Spleen (tissue), 7 donors: ENCODE measurements around the gene STX16.

Experiments used
- CTCF ChIP-seq, 11 experiments: fragments of 200-600 bp in 7 of 11; fragments of 450-650 bp in 4 of 11; sonication (generic) in 4 of 11; IDR thresholded peaks in 8 of 11; conservative IDR thresholded peaks in 3 of 11; 1 replicate in 7 of 11; 2 replicates in 4 of 11; pipeline versions ENCODE4 v1.4.0 to v1.8.0; 2016 to 2021; ENCODE audit warnings: antibody characterized with exemption in 11 of 11, inconsistent platforms in 4 of 11, mild to moderate bottlenecking in 1 of 11
- POLR2A ChIP-seq, 3 donors: fragments of 450-650 bp; IDR thresholded peaks; one replicate each; pipeline ENCODE4 v1.5.1; 2017; ENCODE audit warnings: antibody characterized with exemption in 3 of 3, mild to moderate bottlenecking in 1 of 3
- POLR2AphosphoS5 ChIP-seq, 3 donors: sonication (generic); formaldehyde crosslinking; IDR thresholded peaks; one replicate each; pipeline ENCODE4 v1.5.1; 2017; ENCODE audit warnings: antibody characterized with exemption in 3 of 3
- donor health status: DM: no; HTN: no; CAD: no; lungs with moderate emphysema.
- donor health status: DM: no; HTN: no; CAD: no.
- donor health status: DM: no; HTN: no; CAD: no.

DNA sequence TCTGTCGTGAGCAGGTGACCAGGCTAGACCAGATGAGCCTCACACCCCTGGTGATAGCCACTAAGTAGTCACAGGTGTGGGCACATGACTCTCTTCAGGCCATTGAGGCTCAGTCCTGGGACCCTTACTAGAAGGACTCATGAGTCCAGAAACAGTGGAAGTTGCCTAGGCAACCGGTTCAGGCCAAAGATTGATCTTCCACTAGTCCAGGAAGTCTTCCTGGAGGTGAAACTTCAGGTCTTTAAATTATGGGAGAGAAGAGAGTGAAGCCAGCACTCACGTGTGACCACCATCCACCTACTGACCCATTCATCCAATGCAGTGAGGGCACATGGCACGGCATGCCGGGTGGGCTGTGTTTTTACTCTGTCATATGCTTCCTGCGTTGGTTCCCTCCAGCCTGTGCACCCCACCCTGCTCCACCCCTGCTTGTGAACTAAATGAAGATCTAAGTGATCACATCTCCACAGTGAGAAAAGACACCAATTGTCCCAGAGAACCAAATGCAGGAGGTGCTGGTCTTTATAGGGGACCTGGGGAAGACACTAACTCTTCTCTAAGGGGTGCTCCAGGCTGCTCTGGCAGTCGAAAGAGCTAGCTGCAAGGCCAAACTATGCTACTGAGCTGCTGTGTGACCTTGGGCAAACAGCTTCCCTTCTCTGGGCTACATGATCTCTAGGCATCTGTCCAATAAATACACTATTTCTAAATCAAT, 12.5 kb upstream of the STX16 start:
- TF ChIP-seq CTCF (IDR thresholded peaks at IDR 0.05 in 8 of 11, conservative IDR thresholded peaks at IDR 0.05 in 3 of 11) (no peak), POLR2A (IDR thresholded peaks at IDR 0.05) (no peak), POLR2AphosphoS5 (IDR thresholded peaks at IDR 0.05) (no peak)
